Endothelial cell of umbilical vein (primary cell): Measurements from ENCODE around the gene CCDC107. TPM values are rescaled to one million over a fixed set of nuclear protein-coding genes. Genes with fewer than 3 reads are reported as not detected.

Source experiments
- BruUV-seq: library from RNA; stranded (reverse); fragments of 400-500 nt; replicated peaks from 2 replicates; lab custom pipeline; 2021; lab: Mats Ljungman, UMichigan
- CTCF ChIA-PET: fragments of 300-600, 350-600 bp; sonication (Branson Sonifier 250); formaldehyde crosslinking; loops from one replicate; lab custom pipeline; 2021; ENCODE audit warnings: antibody characterized with exemption, inconsistent platforms; lab: Charles Lee
- POLR2A ChIA-PET: fragments of 300-600, 350-600 bp; sonication (Branson Sonifier 250); formaldehyde crosslinking; loops from one replicate; lab custom pipeline; 2021; ENCODE audit warnings: antibody characterized with exemption, inconsistent platforms; lab: Charles Lee
- DNase-seq: peaks from one replicate; pipeline ENCODE4 v3.0.0-alpha.2; 2011; ENCODE audit warnings: low read depth, low spot score
- FAIRE-seq: peaks from 2 replicates; lab custom pipeline; 2011; peaks lifted over from hg19 to GRCh38; lab: Jason Lieb, UNC
- H2AFZ ChIP-seq: 2 replicates; pipeline ENCODE4 v1.6.0; 2012; ENCODE audit warnings: low read depth, low read length, control low read depth, inconsistent platforms
- H3K27ac ChIP-seq: 2 replicates; pipeline ENCODE4 v1.5.1; 2011; ENCODE audit warnings: low read depth, mild to moderate bottlenecking, control low read depth, low read length, moderate library complexity; ENCODE audit not compliant: insufficient read depth
- H3K27me3 ChIP-seq, 2 experiments: 2 replicates each; pipeline versions ENCODE4 v1.6.0 to v1.6.1; 2011; ENCODE audit warnings: low read length in 2 of 2, mixed read lengths in 1 of 2; ENCODE audit not compliant: control insufficient read depth in 2 of 2, insufficient read depth in 2 of 2
- H3K36me3 ChIP-seq, 2 experiments: 2 replicates in 1 of 2; 3 replicates in 1 of 2; pipeline ENCODE4 v1.5.1; 2011; ENCODE audit warnings: low read length in 2 of 2, mild to moderate bottlenecking in 1 of 2, moderate library complexity in 1 of 2; ENCODE audit not compliant: control insufficient read depth in 2 of 2, insufficient read depth in 2 of 2; ENCODE audit errors: extremely low read depth in 1 of 2
- H3K4me1 ChIP-seq: 3 replicates; pipeline ENCODE4 v1.5.1; 2011; ENCODE audit warnings: mild to moderate bottlenecking, low read length; ENCODE audit not compliant: control insufficient read depth, insufficient read depth; ENCODE audit errors: extremely low read depth
- H3K4me2 ChIP-seq: 2 replicates; pipeline ENCODE4 v1.6.1; 2011; ENCODE audit warnings: low read length, control low read depth, mixed read lengths; ENCODE audit not compliant: insufficient read depth
- H3K4me3 ChIP-seq, 3 experiments: fragments of 200-600 bp in 1 of 3; sonication (generic), shearing (Covaris generic) in 1 of 3; replicated peaks in 1 of 3; 2 replicates each; pipeline ENCODE4 v1.5.1; 2011 to 2016; ENCODE audit warnings: control low read depth in 3 of 3, low read length in 3 of 3, mild to moderate bottlenecking in 2 of 3, inconsistent platforms in 1 of 3, low read depth in 1 of 3, moderate library complexity in 1 of 3; ENCODE audit not compliant: insufficient read depth in 1 of 3
- H3K79me2 ChIP-seq: 2 replicates; pipeline ENCODE4 v1.6.0; 2012; ENCODE audit warnings: low read length, inconsistent platforms; ENCODE audit not compliant: control insufficient read depth, insufficient read depth
- H3K9ac ChIP-seq: replicated peaks from 2 replicates; pipeline ENCODE3; 2011; ENCODE audit warnings: low read length, control low read depth; ENCODE audit not compliant: insufficient read depth; ENCODE audit errors: extremely low read depth
- H3K9me1 ChIP-seq: replicated peaks from 3 replicates; pipeline ENCODE4 v1.6.0; 2011; ENCODE audit warnings: mild to moderate bottlenecking, low read length; ENCODE audit not compliant: control insufficient read depth, insufficient read depth; ENCODE audit errors: extremely low read depth
- H3K9me3 ChIP-seq: replicated peaks from 2 replicates; pipeline ENCODE4 v1.5.1; 2012; ENCODE audit warnings: low read length, inconsistent platforms; ENCODE audit not compliant: control insufficient read depth, insufficient read depth
- H4K20me1 ChIP-seq: replicated peaks from 2 replicates; pipeline ENCODE3; 2011; ENCODE audit warnings: mild to moderate bottlenecking, low read length; ENCODE audit not compliant: control insufficient read depth, insufficient read depth; ENCODE audit errors: extremely low read depth
- FOS ChIP-seq: IDR thresholded peaks from 2 replicates; pipeline ENCODE4 v1.6.1; 2011; ENCODE audit warnings: mild to moderate bottlenecking, low read length, moderate library complexity, borderline replicate concordance; ENCODE audit not compliant: insufficient read depth
- GATA2 ChIP-seq: IDR thresholded peaks from 2 replicates; pipeline ENCODE4 v1.7.0; 2011; ENCODE audit warnings: low read depth, mild to moderate bottlenecking, moderate library complexity, mixed read lengths, low read length; ENCODE audit not compliant: insufficient read length, insufficient read depth
- JUN ChIP-seq: IDR thresholded peaks from 2 replicates; pipeline ENCODE4 v1.6.1; 2011; ENCODE audit warnings: borderline replicate concordance, low read depth; ENCODE audit not compliant: insufficient read length, insufficient read depth
- MYC ChIP-seq: IDR thresholded peaks from one replicate; pipeline ENCODE4 v1.6.1; 2011; ENCODE audit warnings: mild to moderate bottlenecking, low read depth, low read length
- POLR2AphosphoS5 ChIP-seq: IDR thresholded peaks from 2 replicates; pipeline ENCODE4 v1.6.1; 2012; ENCODE audit warnings: low read depth, mild to moderate bottlenecking, control low read depth, low read length, moderate library complexity; ENCODE audit not compliant: insufficient read depth
- dilution Hi-C: fragments of 300-500 bp; cut with MboI; formaldehyde crosslinking; loops from one replicate; pipeline ENCODE4 v1.15.0; 2019; ENCODE audit warnings: low sequenced_read_pairs; ENCODE audit not compliant: extremely low pct_ligation_motif_present
- intact Hi-C: fragments of 100-400 bp; cut with micrococcal nuclease; formaldehyde crosslinking; loops from one replicate; pipeline ENCODE4 v1.10.0; 2022
- polyA plus RNA-seq, 4 experiments: library from polyadenylated mRNA; depleted of rRNA in 3 of 4; stranded (reverse) in 3 of 4; unstranded in 1 of 4; fragments of >200 nt; gene quantifications; 2 replicates each; pipeline versions ENCODE4 v1.2.1 to v1.2.3, GENCODE V29; 2011 to 2012; ENCODE audit warnings: missing spikeins in 1 of 4
- total RNA-seq: library from RNA; stranded (reverse); gene quantifications from 2 replicates; pipeline ENCODE4 v1.2.3, GENCODE V29; 2021
- TF ChIP-seq, protein P1 (sequence below): IDR thresholded peaks from 2 replicates; pipeline ENCODE4 v1.6.1; 2011; ENCODE audit not compliant: insufficient read depth, insufficient read length
- TF ChIP-seq, protein P2 (sequence below), 2 donors: IDR thresholded peaks; 1 replicate in 1 of 2; 2 replicates in 1 of 2; pipeline ENCODE4 v1.5.1; 2011; ENCODE audit warnings: low read length in 2 of 2, mild to moderate bottlenecking in 2 of 2, moderate library complexity in 2 of 2, control low read depth in 1 of 2, inconsistent platforms in 1 of 2, low read depth in 1 of 2; ENCODE audit not compliant: insufficient read depth in 1 of 2; ENCODE audit errors: extremely low read depth in 1 of 2

CCDC107 gene
- total and polyA plus RNA-seq, 2 donors (not counting 3 experiments of a cell fraction or from before 2014, with no cell fraction given) = 13.2 to 16.0 TPM

DNA sequence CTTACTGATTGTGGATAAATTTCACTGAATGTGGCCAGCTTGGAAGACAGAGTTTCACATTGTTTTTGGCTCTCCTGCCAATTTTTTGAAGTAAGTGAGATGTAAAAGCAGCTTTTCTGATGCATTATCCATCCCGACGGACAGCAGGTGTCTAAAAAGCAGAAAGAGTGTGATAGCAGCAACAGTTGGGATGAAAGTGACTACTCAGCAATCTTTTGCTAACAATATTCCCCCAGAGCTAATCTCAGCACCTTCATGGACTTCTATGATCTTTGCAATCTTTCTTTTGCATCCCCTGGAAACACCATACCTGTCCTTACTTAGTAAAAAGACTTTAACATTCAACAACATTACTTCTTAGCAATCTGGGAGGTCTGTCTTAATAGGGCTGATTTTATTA is 45.2 kb upstream of the CCDC107 start:
- no peaks in the 10 kb centered on the region for H3K79me2 ChIP-seq
- peaks cover 3 to 14% of the 10 kb centered on the region in 2 experiments for H3K36me3 ChIP-seq
- intact Hi-C loops = no loop called here
- H3K9me1 ChIP-seq = no peaks in the 10 kb centered on the region
- no peak overlapping the region for H3K4me3 ChIP-seq
- POLR2A ChIA-PET = no interaction called here
- no peaks in the 10 kb centered on the region for H3K4me1 ChIP-seq
- DNase-seq = no peak
- H3K4me2 ChIP-seq = no peak overlapping the region
- no peak overlapping the region for H3K27ac ChIP-seq
- H3K27me3 ChIP-seq = peaks cover 30 to 32% of the 10 kb centered on the region in 2 experiments
- H3K9ac ChIP-seq = no peak overlapping the region
- no peak overlapping the region for H2AFZ ChIP-seq
- CTCF ChIA-PET = interaction anchor here (1.2 to 4.4 kb wide), 6 partner anchors 9 to 83 kb away, joined by 3 to 36 read pairs (median 11); no protein-coding TSS in a partner anchor
- no peaks in the 10 kb centered on the region for H4K20me1 ChIP-seq
- no peaks in the 10 kb centered on the region for H3K9me3 ChIP-seq
- no TSS peak for BruUV-seq
- dilution Hi-C loops = no loop called here
- no peak for FAIRE-seq
- no peak for TF ChIP-seq FOS
- no peak for TF ChIP-seq POLR2AphosphoS5
- TF ChIP-seq MYC = no peak
- TF ChIP-seq, protein P1, sequence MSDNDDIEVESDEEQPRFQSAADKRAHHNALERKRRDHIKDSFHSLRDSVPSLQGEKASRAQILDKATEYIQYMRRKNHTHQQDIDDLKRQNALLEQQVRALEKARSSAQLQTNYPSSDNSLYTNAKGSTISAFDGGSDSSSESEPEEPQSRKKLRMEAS = no peak
- no peak for TF ChIP-seq JUN
- TF ChIP-seq GATA2 = no peak
- TF ChIP-seq, protein P2, sequence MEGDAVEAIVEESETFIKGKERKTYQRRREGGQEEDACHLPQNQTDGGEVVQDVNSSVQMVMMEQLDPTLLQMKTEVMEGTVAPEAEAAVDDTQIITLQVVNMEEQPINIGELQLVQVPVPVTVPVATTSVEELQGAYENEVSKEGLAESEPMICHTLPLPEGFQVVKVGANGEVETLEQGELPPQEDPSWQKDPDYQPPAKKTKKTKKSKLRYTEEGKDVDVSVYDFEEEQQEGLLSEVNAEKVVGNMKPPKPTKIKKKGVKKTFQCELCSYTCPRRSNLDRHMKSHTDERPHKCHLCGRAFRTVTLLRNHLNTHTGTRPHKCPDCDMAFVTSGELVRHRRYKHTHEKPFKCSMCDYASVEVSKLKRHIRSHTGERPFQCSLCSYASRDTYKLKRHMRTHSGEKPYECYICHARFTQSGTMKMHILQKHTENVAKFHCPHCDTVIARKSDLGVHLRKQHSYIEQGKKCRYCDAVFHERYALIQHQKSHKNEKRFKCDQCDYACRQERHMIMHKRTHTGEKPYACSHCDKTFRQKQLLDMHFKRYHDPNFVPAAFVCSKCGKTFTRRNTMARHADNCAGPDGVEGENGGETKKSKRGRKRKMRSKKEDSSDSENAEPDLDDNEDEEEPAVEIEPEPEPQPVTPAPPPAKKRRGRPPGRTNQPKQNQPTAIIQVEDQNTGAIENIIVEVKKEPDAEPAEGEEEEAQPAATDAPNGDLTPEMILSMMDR (IDR thresholded peaks at IDR 0.05; ENCODE audit: extremely low read depth in 1 of 2, insufficient read depth in 1 of 2, low read depth in 1 of 2, low read length in 2 of 2) = no peak
